ENCODE data around the gene PROS1.
A peak's percentile ranks its signal among the peaks of the same experiment; 100 is the strongest.

The PROS1 gene

DNA sequence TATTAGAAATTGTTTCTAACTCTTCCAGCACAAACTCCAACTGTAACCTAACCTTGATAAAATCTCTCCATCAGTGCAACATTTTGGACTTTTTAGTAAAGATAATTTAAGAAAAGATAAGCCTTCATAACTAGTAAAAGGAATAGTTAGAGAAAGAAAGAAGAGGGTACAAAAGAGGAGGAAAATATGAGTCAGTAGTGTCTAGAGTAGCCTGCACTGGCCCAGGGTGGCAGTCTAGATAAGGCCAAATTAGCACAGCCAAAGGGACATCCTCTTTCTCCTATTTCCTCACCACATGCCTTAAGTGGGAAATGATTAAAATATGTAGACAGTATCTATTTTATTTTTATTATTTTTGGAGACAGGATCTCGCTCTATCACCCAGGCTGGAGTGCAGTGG lies 3.7 kb downstream of the PROS1 start:
- TF ChIP-seq GFI1B (tag by site-specific recombination; IDR thresholded peaks at IDR 0.05) (no peak), ZNF707 (tag by site-specific recombination; IDR thresholded peaks at IDR 0.05) (no peak), HOXD13 (CRISPR knock-in tag; IDR thresholded peaks at IDR 0.05; ENCODE audit: borderline replicate concordance) (no peak), ZNF202 (tag by site-specific recombination; IDR thresholded peaks at IDR 0.05; ENCODE audit: borderline replicate concordance) (no peak)
- H3K4me1 ChIP-seq (ENCODE audit: control insufficient read depth, insufficient read depth, low read length) = no peaks in the 10 kb centered on the region
- H3K4me3 ChIP-seq (ENCODE audit: low read depth, low read length) = no peak overlapping the region
- no peaks in the 10 kb centered on the region for H3K9me3 ChIP-seq (ENCODE audit: control insufficient read depth, insufficient read depth, low read depth, low read length)
- H3K36me3 ChIP-seq (ENCODE audit: control insufficient read depth in 2 of 2, insufficient read depth in 1 of 2, low read length in 2 of 2) = no peaks in the 10 kb centered on the region
- no peak overlapping the region for H3K27ac ChIP-seq (ENCODE audit: extremely low read depth, low read depth, low read length)
- CTCF ChIA-PET = interaction anchor here (1.2 kb wide), 1 partner anchor 97 kb away, joined by 5 read pairs; no protein-coding TSS in a partner anchor
- POLR2A ChIA-PET = interaction anchor here (2.5 kb wide), 1 partner anchor 11 kb away, joined by 9 read pairs; the partner anchor contains the start of gene ARL13B

GRCh38 chr3:93969443-93969842 lies 4.3 kb downstream of the PROS1 start:
- Histone ChIP-seq H3K4me3 (ENCODE audit: low read depth, low read length) (no peak overlapping the region), H3K9me3 (ENCODE audit: control insufficient read depth, insufficient read depth, low read depth, low read length) (no peaks in the 10 kb centered on the region), H3K27ac (ENCODE audit: extremely low read depth, low read depth, low read length) (no peak overlapping the region), H3K36me3 (ENCODE audit: control insufficient read depth in 2 of 2, insufficient read depth in 1 of 2, low read length in 2 of 2) (no peaks in the 10 kb centered on the region), H3K4me1 (ENCODE audit: control insufficient read depth, insufficient read depth, low read length) (no peaks in the 10 kb centered on the region)
- ChIA-PET CTCF (no interaction called here), POLR2A (interaction anchor here (1.3 kb wide), 1 partner anchor 10 kb away, joined by 9 read pairs; the partner anchor contains the start of gene ARL13B)
- TF ChIP-seq ZNF580 (tag by site-specific recombination; IDR thresholded peaks at IDR 0.05) = no peak
- peak; percentile 72 for TF ChIP-seq ZNF366 (tag by site-specific recombination; conservative IDR thresholded peaks at IDR 0.05)
- no peak for TF ChIP-seq ZNF548 (tag by site-specific recombination; IDR thresholded peaks at IDR 0.05)
- no peak for TF ChIP-seq CTCF (tag by site-specific recombination; IDR thresholded peaks at IDR 0.05)
- no peak for TF ChIP-seq ZSCAN18 (tag by site-specific recombination; IDR thresholded peaks at IDR 0.05)
- no peak for TF ChIP-seq ZNF354C (tag by site-specific recombination; IDR thresholded peaks at IDR 0.05; ENCODE audit: borderline replicate concordance, low read depth)
- TF ChIP-seq ZNF776 (tag by site-specific recombination; IDR thresholded peaks at IDR 0.05; ENCODE audit: borderline replicate concordance) = no peak
- no peak for TF ChIP-seq ZNF701 (tag by site-specific recombination; IDR thresholded peaks at IDR 0.05)
- no peak for TF ChIP-seq ZNF132 (tag by site-specific recombination; IDR thresholded peaks at IDR 0.05; ENCODE audit: borderline replicate concordance)
- TF ChIP-seq TRIM28 (IDR thresholded peaks at IDR 0.05; ENCODE audit: borderline replicate concordance, low read length) = no peak
- TF ChIP-seq, protein P1, sequence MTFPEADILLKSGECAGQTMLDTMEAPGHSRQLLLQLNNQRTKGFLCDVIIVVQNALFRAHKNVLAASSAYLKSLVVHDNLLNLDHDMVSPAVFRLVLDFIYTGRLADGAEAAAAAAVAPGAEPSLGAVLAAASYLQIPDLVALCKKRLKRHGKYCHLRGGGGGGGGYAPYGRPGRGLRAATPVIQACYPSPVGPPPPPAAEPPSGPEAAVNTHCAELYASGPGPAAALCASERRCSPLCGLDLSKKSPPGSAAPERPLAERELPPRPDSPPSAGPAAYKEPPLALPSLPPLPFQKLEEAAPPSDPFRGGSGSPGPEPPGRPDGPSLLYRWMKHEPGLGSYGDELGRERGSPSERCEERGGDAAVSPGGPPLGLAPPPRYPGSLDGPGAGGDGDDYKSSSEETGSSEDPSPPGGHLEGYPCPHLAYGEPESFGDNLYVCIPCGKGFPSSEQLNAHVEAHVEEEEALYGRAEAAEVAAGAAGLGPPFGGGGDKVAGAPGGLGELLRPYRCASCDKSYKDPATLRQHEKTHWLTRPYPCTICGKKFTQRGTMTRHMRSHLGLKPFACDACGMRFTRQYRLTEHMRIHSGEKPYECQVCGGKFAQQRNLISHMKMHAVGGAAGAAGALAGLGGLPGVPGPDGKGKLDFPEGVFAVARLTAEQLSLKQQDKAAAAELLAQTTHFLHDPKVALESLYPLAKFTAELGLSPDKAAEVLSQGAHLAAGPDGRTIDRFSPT (tag by site-specific recombination; IDR thresholded peaks at IDR 0.05) = no peak
- TF ChIP-seq OSR2 (tag by site-specific recombination; IDR thresholded peaks at IDR 0.05) = peak; percentile 68
- no peak for TF ChIP-seq ZBTB17 (tag by site-specific recombination; IDR thresholded peaks at IDR 0.05)
- TF ChIP-seq ZNF394 (tag by site-specific recombination; IDR thresholded peaks at IDR 0.05; ENCODE audit: borderline replicate concordance) = no peak
- no peak for TF ChIP-seq WT1 (tag by site-specific recombination; IDR thresholded peaks at IDR 0.05)
- no peak for TF ChIP-seq ZFP69B (tag by site-specific recombination; IDR thresholded peaks at IDR 0.05)
- TF ChIP-seq ZNF658 (tag by site-specific recombination; IDR thresholded peaks at IDR 0.05) = no peak
- TF ChIP-seq, protein P2, sequence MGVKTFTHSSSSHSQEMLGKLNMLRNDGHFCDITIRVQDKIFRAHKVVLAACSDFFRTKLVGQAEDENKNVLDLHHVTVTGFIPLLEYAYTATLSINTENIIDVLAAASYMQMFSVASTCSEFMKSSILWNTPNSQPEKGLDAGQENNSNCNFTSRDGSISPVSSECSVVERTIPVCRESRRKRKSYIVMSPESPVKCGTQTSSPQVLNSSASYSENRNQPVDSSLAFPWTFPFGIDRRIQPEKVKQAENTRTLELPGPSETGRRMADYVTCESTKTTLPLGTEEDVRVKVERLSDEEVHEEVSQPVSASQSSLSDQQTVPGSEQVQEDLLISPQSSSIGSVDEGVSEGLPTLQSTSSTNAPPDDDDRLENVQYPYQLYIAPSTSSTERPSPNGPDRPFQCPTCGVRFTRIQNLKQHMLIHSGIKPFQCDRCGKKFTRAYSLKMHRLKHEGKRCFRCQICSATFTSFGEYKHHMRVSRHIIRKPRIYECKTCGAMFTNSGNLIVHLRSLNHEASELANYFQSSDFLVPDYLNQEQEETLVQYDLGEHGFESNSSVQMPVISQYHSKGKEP (tag by site-specific recombination; IDR thresholded peaks at IDR 0.05) = no peak
- no peak for TF ChIP-seq ZNF341 (tag by site-specific recombination; IDR thresholded peaks at IDR 0.05; ENCODE audit: low read depth)
- no peak for TF ChIP-seq ZNF670 (tag by site-specific recombination; IDR thresholded peaks at IDR 0.05; ENCODE audit: low read depth)
- TF ChIP-seq SP2 (tag by site-specific recombination; IDR thresholded peaks at IDR 0.05) = peak; percentile 20; the same call in 1 of the 2 replicates
- TF ChIP-seq ZNF19 (tag by site-specific recombination; IDR thresholded peaks at IDR 0.05; ENCODE audit: low read depth) = no peak
